ENCODE measurements around the gene MTMR12.

The MTMR12 gene

GRCh38 chr5:32312595-32313332, at the start of gene MTMR12:
Gene MTMR12 (minus strand): TSS chr5:32312939. CDS start chr5:32312838, 101 bp downstream.
- no peaks in the 10 kb centered on the region for H3K36me3 Mint-ChIP-seq
- H3K9me3 Mint-ChIP-seq, result no peaks in the 10 kb centered on the region
- peak within 1 kb of the TSS; percentile 87 for H3K27ac Mint-ChIP-seq
- H3K4me3 Mint-ChIP-seq, result peak within 1 kb of the TSS; percentile 98
- H3K4me1 Mint-ChIP-seq, result peaks cover 40% of the 10 kb centered on the region
- H3K27me3 Mint-ChIP-seq, result no peaks in the 10 kb centered on the region

GRCh38 chr5:32362527-32362926, 49.8 kb upstream of the MTMR12 start:
- H3K4me3 Mint-ChIP-seq, result no peak overlapping the region
- no peaks in the 10 kb centered on the region for H3K9me3 Mint-ChIP-seq
- H3K4me1 Mint-ChIP-seq, result peaks cover 5% of the 10 kb centered on the region
- H3K27ac Mint-ChIP-seq, result no peak overlapping the region
- H3K27me3 Mint-ChIP-seq, result no peaks in the 10 kb centered on the region
- peaks cover 14% of the 10 kb centered on the region for H3K36me3 Mint-ChIP-seq

GRCh38 chr5:32360906-32361305, 48.2 kb upstream of the MTMR12 start:
- H3K4me1 Mint-ChIP-seq, result peaks cover 5% of the 10 kb centered on the region

GRCh38 chr5:32358611-32359010, 45.9 kb upstream of the MTMR12 start:
- no peak overlapping the region for H3K27ac Mint-ChIP-seq
- no peak overlapping the region for H3K4me3 Mint-ChIP-seq
- peaks cover 5% of the 10 kb centered on the region for H3K4me1 Mint-ChIP-seq
- no peaks in the 10 kb centered on the region for H3K27me3 Mint-ChIP-seq
- no peaks in the 10 kb centered on the region for H3K9me3 Mint-ChIP-seq
- H3K36me3 Mint-ChIP-seq, result peaks cover 16% of the 10 kb centered on the region

More at GRCh38 chr5:32360906-32361305, 48.2 kb upstream of the MTMR12 start:
- Mint-ChIP-seq H3K27me3 (no peaks in the 10 kb centered on the region), H3K36me3 (peaks cover 14% of the 10 kb centered on the region), H3K27ac (no peak overlapping the region), H3K9me3 (no peaks in the 10 kb centered on the region), H3K4me3 (no peak overlapping the region)

- peaks cover 12% of the 10 kb centered on the region for H3K36me3 Mint-ChIP-seq
- H3K9me3 Mint-ChIP-seq, result no peaks in the 10 kb centered on the region
- no peaks in the 10 kb centered on the region for H3K27me3 Mint-ChIP-seq
- peak overlapping the region; percentile 89 for H3K27ac Mint-ChIP-seq
- H3K4me1 Mint-ChIP-seq, result peaks cover 5% of the 10 kb centered on the region
- H3K4me3 Mint-ChIP-seq, result no peak overlapping the region
Measured at GRCh38 chr5:32357658-32358057, 44.9 kb upstream of the MTMR12 start.

- H3K9me3 Mint-ChIP-seq, result no peaks in the 10 kb centered on the region
- H3K27ac Mint-ChIP-seq, result no peak overlapping the region
- H3K36me3 Mint-ChIP-seq, result peaks cover 9% of the 10 kb centered on the region
- no peak overlapping the region for H3K4me3 Mint-ChIP-seq
- H3K27me3 Mint-ChIP-seq, result no peaks in the 10 kb centered on the region
- peaks cover 5% of the 10 kb centered on the region for H3K4me1 Mint-ChIP-seq
Measured at GRCh38 chr5:32355686-32356085, 42.9 kb upstream of the MTMR12 start.

GRCh38 chr5:32353420-32353819, 40.7 kb upstream of the MTMR12 start:
- Mint-ChIP-seq H3K4me3 (no peak overlapping the region), H3K4me1 (peaks cover 5% of the 10 kb centered on the region), H3K9me3 (no peaks in the 10 kb centered on the region), H3K27me3 (no peaks in the 10 kb centered on the region), H3K27ac (no peak overlapping the region), H3K36me3 (peaks cover 6% of the 10 kb centered on the region)

- Mint-ChIP-seq H3K27me3 (no peaks in the 10 kb centered on the region), H3K4me1 (peaks cover 2% of the 10 kb centered on the region), H3K9me3 (no peaks in the 10 kb centered on the region), H3K4me3 (no peak overlapping the region), H3K27ac (no peak overlapping the region), H3K36me3 (peaks cover 4% of the 10 kb centered on the region)
Measured at GRCh38 chr5:32352685-32353084, 39.9 kb upstream of the MTMR12 start.

- Mint-ChIP-seq H3K27ac (no peak overlapping the region), H3K9me3 (no peaks in the 10 kb centered on the region), H3K4me3 (no peak overlapping the region), H3K4me1 (no peaks in the 10 kb centered on the region), H3K27me3 (no peaks in the 10 kb centered on the region), H3K36me3 (peaks cover 2% of the 10 kb centered on the region)
Measured at GRCh38 chr5:32346869-32347268, 34.1 kb upstream of the MTMR12 start.

- no peaks in the 10 kb centered on the region for H3K4me1 Mint-ChIP-seq
- H3K27ac Mint-ChIP-seq, result no peak overlapping the region
- H3K9me3 Mint-ChIP-seq, result peaks cover 5% of the 10 kb centered on the region
- peaks cover 4% of the 10 kb centered on the region for H3K36me3 Mint-ChIP-seq
- H3K4me3 Mint-ChIP-seq, result no peak overlapping the region
- no peaks in the 10 kb centered on the region for H3K27me3 Mint-ChIP-seq
Measured at GRCh38 chr5:32343058-32343672, 30.4 kb upstream of the MTMR12 start.

- Mint-ChIP-seq H3K27ac (no peak overlapping the region), H3K9me3 (peaks cover 5% of the 10 kb centered on the region), H3K4me3 (no peak overlapping the region), H3K36me3 (peaks cover 5% of the 10 kb centered on the region), H3K4me1 (no peaks in the 10 kb centered on the region), H3K27me3 (no peaks in the 10 kb centered on the region)
Measured at GRCh38 chr5:32342656-32343055, 29.9 kb upstream of the MTMR12 start.

GRCh38 chr5:32339878-32340277, 27.1 kb upstream of the MTMR12 start:
- Mint-ChIP-seq H3K9me3 (peaks cover 5% of the 10 kb centered on the region), H3K27ac (no peak overlapping the region), H3K36me3 (peaks cover 4% of the 10 kb centered on the region), H3K27me3 (no peaks in the 10 kb centered on the region), H3K4me1 (no peaks in the 10 kb centered on the region), H3K4me3 (no peak overlapping the region)

GRCh38 chr5:32339198-32339597, 26.5 kb upstream of the MTMR12 start:
- Mint-ChIP-seq H3K4me3 (no peak overlapping the region), H3K27ac (no peak overlapping the region), H3K27me3 (no peaks in the 10 kb centered on the region), H3K4me1 (no peaks in the 10 kb centered on the region), H3K36me3 (peaks cover 4% of the 10 kb centered on the region), H3K9me3 (peaks cover 5% of the 10 kb centered on the region)

GRCh38 chr5:32332966-32333365, 20.2 kb upstream of the MTMR12 start:
- H3K4me1 Mint-ChIP-seq, result no peaks in the 10 kb centered on the region
- no peak overlapping the region for H3K27ac Mint-ChIP-seq
- H3K36me3 Mint-ChIP-seq, result no peaks in the 10 kb centered on the region
- no peaks in the 10 kb centered on the region for H3K9me3 Mint-ChIP-seq
- H3K4me3 Mint-ChIP-seq, result no peak overlapping the region
- no peaks in the 10 kb centered on the region for H3K27me3 Mint-ChIP-seq

- Mint-ChIP-seq H3K27ac (no peak overlapping the region), H3K27me3 (no peaks in the 10 kb centered on the region), H3K4me1 (no peaks in the 10 kb centered on the region), H3K4me3 (no peak overlapping the region), H3K9me3 (no peaks in the 10 kb centered on the region), H3K36me3 (no peaks in the 10 kb centered on the region)
Measured at GRCh38 chr5:32332361-32332760, 19.6 kb upstream of the MTMR12 start.

GRCh38 chr5:32331935-32332274, 19.2 kb upstream of the MTMR12 start:
- H3K27me3 Mint-ChIP-seq, result no peaks in the 10 kb centered on the region
- no peaks in the 10 kb centered on the region for H3K9me3 Mint-ChIP-seq
- H3K4me3 Mint-ChIP-seq, result no peak overlapping the region
- no peak overlapping the region for H3K27ac Mint-ChIP-seq
- H3K36me3 Mint-ChIP-seq, result no peaks in the 10 kb centered on the region
- H3K4me1 Mint-ChIP-seq, result no peaks in the 10 kb centered on the region

Data from activated naive CD4-positive, alpha-beta T cell treated with anti-CD3 and anti-CD28 coated beads, Interleukin-2, amount 50 U/mL, for 24 hours (primary cell).